ENCODE results near the gene PRMT6.
A peak's percentile ranks its signal among the peaks of the same experiment; 100 is the strongest.
"Not testable (repeated sequence)": the region's sequence is repeated elsewhere in the genome, so short reads cannot be mapped to it uniquely, and the experiment has no call there.

The PRMT6 gene

GRCh38 chr1:107058245-107059032 is 2.0 kb downstream of the PRMT6 start:
- Mint-ChIP-seq H3K4me1 (peaks cover 19% of the 10 kb centered on the region), H3K27ac (peak overlapping the region; percentile 32), H3K36me3 (peaks cover 24% of the 10 kb centered on the region), H3K4me3 (peak overlapping the region; percentile 94), H3K9me3 (peaks cover 2% of the 10 kb centered on the region)
- no peak for DNase-seq (ENCODE audit: low spot score in 2 of 2)
- ATAC-seq: no peak

GRCh38 chr1:107061886-107062285 is 5.4 kb downstream of the PRMT6 start:
- Mint-ChIP-seq H3K27ac (no peak overlapping the region), H3K36me3 (peaks cover 24% of the 10 kb centered on the region), H3K9me3 (no peaks in the 10 kb centered on the region), H3K4me3 (no peak overlapping the region), H3K4me1 (peaks cover 13% of the 10 kb centered on the region)
- DNase-seq (ENCODE audit: low spot score in 2 of 2) (no peak), ATAC-seq (no peak)

- H3K4me1 Mint-ChIP-seq: no peaks in the 10 kb centered on the region
- no peak overlapping the region for H3K4me3 Mint-ChIP-seq
- no peak overlapping the region for H3K27ac Mint-ChIP-seq
- ATAC-seq (no peak), DNase-seq (ENCODE audit: low spot score in 2 of 2) (no peak)
- no peaks in the 10 kb centered on the region for H3K9me3 Mint-ChIP-seq
- no peaks in the 10 kb centered on the region for H3K36me3 Mint-ChIP-seq
Observed at GRCh38 chr1:107073493-107073892, 17.0 kb downstream of the PRMT6 start.

GRCh38 chr1:107076841-107077240 is 20.4 kb downstream of the PRMT6 start:
- no peaks in the 10 kb centered on the region for H3K9me3 Mint-ChIP-seq
- DNase-seq (ENCODE audit: low spot score in 2 of 2): no peak
- ATAC-seq: no peak
- no peak overlapping the region for H3K27ac Mint-ChIP-seq
- no peak overlapping the region for H3K4me3 Mint-ChIP-seq
- no peaks in the 10 kb centered on the region for H3K36me3 Mint-ChIP-seq
- no peaks in the 10 kb centered on the region for H3K4me1 Mint-ChIP-seq

GRCh38 chr1:107079249-107079648 is 22.8 kb downstream of the PRMT6 start:
- peaks cover 4% of the 10 kb centered on the region for H3K9me3 Mint-ChIP-seq
- no peaks in the 10 kb centered on the region for H3K4me1 Mint-ChIP-seq
- H3K36me3 Mint-ChIP-seq: no peaks in the 10 kb centered on the region
- no peak overlapping the region for H3K4me3 Mint-ChIP-seq
- no peak overlapping the region for H3K27ac Mint-ChIP-seq
- ATAC-seq (no peak), DNase-seq (ENCODE audit: low spot score in 2 of 2) (no peak)

- H3K9me3 Mint-ChIP-seq: peaks cover 12% of the 10 kb centered on the region
- DNase-seq (ENCODE audit: low spot score in 2 of 2): no peak
- no peak for ATAC-seq
- H3K27ac Mint-ChIP-seq: no peak overlapping the region
- H3K4me1 Mint-ChIP-seq: no peaks in the 10 kb centered on the region
- H3K36me3 Mint-ChIP-seq: no peaks in the 10 kb centered on the region
- no peak overlapping the region for H3K4me3 Mint-ChIP-seq
Observed at GRCh38 chr1:107081102-107081501, 24.6 kb downstream of the PRMT6 start.

- ATAC-seq: no peak
- Mint-ChIP-seq H3K27ac (no peak overlapping the region), H3K4me1 (no peaks in the 10 kb centered on the region), H3K4me3 (no peak overlapping the region), H3K36me3 (no peaks in the 10 kb centered on the region), H3K9me3 (peaks cover 5% of the 10 kb centered on the region)
- no peak for DNase-seq (ENCODE audit: low spot score in 2 of 2)
Observed at GRCh38 chr1:107091418-107091817, 34.9 kb downstream of the PRMT6 start.

- not testable (repeated sequence) for H3K36me3 Mint-ChIP-seq; DNase-seq (ENCODE audit: low spot score in 2 of 2); H3K9me3 Mint-ChIP-seq; H3K27ac Mint-ChIP-seq; H3K4me1 Mint-ChIP-seq; ATAC-seq; H3K4me3 Mint-ChIP-seq
Observed at GRCh38 chr1:107093395-107093794, 36.9 kb downstream of the PRMT6 start.

- no peak for DNase-seq (ENCODE audit: low spot score in 2 of 2)
- no peak for ATAC-seq
- H3K4me1 Mint-ChIP-seq: no peaks in the 10 kb centered on the region
- H3K4me3 Mint-ChIP-seq: no peak overlapping the region
- H3K36me3 Mint-ChIP-seq: no peaks in the 10 kb centered on the region
- H3K9me3 Mint-ChIP-seq: peaks cover 2% of the 10 kb centered on the region
- no peak overlapping the region for H3K27ac Mint-ChIP-seq
Observed at GRCh38 chr1:107095647-107096046, 39.2 kb downstream of the PRMT6 start.

- no peak for ATAC-seq
- Mint-ChIP-seq H3K36me3 (no peaks in the 10 kb centered on the region), H3K9me3 (peaks cover 2% of the 10 kb centered on the region), H3K4me3 (no peak overlapping the region), H3K27ac (no peak overlapping the region), H3K4me1 (no peaks in the 10 kb centered on the region)
- no peak for DNase-seq (ENCODE audit: low spot score in 2 of 2)
Observed at GRCh38 chr1:107096690-107097089, 40.2 kb downstream of the PRMT6 start.

- no peak for DNase-seq (ENCODE audit: low spot score in 2 of 2)
- no peaks in the 10 kb centered on the region for H3K36me3 Mint-ChIP-seq
Observed at GRCh38 chr1:107098961-107099360, 42.5 kb downstream of the PRMT6 start.

GRCh38 chr1:107100331-107100984 is 44.0 kb downstream of the PRMT6 start:
- DNase-seq (ENCODE audit: low spot score in 2 of 2): no peak
- Mint-ChIP-seq H3K4me3 (no peak overlapping the region), H3K36me3 (no peaks in the 10 kb centered on the region), H3K27ac (no peak overlapping the region), H3K9me3 (no peaks in the 10 kb centered on the region), H3K4me1 (no peaks in the 10 kb centered on the region)
- ATAC-seq: no peak

More at GRCh38 chr1:107098961-107099360, 42.5 kb downstream of the PRMT6 start:
- no peak overlapping the region for H3K27ac Mint-ChIP-seq
- no peak for ATAC-seq
- no peaks in the 10 kb centered on the region for H3K9me3 Mint-ChIP-seq
- H3K4me3 Mint-ChIP-seq: no peak overlapping the region
- no peaks in the 10 kb centered on the region for H3K4me1 Mint-ChIP-seq

GRCh38 chr1:107105914-107106313 is 49.4 kb downstream of the PRMT6 start:
- Mint-ChIP-seq H3K4me1 (no peaks in the 10 kb centered on the region), H3K36me3 (no peaks in the 10 kb centered on the region), H3K9me3 (no peaks in the 10 kb centered on the region), H3K27ac (no peak overlapping the region), H3K4me3 (no peak overlapping the region)
- no peak for ATAC-seq
- no peak for DNase-seq (ENCODE audit: low spot score in 2 of 2)

Measured in stimulated activated effector memory CD8-positive, alpha-beta T cell treated with anti-CD3 and anti-CD28 coated beads, Interleukin-12 subunit alpha, Interleukin-12 subunit beta, amount 100 ng/mL, for 72 hours (primary cell).